ENCODE measurements around the gene ZSCAN22. TPM values are rescaled to one million over a fixed set of nuclear protein-coding genes. Genes with fewer than 3 reads are reported as not detected.
A peak's percentile ranks its signal among the peaks of the same experiment; 100 is the strongest.

ZSCAN22 gene
- total and polyA plus RNA-seq, 2 of the 13 experiments (the other 11 are each of a cell fraction or from before 2014, with no cell fraction given) = 2.5 to 3.5 TPM

DNA sequence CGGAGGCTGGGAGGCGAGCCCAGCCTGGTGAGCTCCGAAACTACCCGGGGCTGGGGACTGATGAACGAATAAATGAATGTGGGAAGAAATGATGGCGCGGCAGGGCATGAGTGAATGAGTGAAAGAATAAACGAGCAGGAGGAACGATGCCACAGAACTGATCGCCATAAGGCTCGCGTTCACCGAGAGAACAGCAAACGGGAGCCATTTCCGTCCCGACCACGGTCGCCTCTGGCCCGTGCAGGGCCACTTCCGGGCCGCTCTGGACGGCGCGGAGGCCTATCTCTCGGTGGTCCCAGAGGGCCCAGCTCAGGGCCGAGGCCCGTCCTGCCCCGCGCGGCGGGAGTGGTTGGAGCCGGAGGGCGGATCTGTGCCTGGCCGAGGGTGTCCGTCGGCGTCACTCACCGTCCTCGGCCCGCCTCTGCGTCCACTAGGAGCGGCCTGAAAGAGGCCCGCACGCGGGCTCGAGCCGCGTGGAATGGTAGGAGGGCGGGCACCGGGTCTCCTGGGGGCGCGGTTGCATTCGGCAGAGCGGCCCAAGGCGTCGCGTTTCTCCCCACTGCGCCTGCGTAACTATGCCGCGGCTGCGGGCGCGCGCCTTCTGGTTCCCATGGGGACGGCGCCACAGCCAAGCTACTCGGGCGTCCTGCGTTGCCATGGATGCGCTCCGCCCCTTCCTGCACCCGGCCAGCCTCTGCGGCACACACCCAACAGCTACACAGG lies 35.6 kb downstream of the ZSCAN22 start, which contains the start of gene ZNF497 (continued):
- TF ChIP-seq, protein P1, sequence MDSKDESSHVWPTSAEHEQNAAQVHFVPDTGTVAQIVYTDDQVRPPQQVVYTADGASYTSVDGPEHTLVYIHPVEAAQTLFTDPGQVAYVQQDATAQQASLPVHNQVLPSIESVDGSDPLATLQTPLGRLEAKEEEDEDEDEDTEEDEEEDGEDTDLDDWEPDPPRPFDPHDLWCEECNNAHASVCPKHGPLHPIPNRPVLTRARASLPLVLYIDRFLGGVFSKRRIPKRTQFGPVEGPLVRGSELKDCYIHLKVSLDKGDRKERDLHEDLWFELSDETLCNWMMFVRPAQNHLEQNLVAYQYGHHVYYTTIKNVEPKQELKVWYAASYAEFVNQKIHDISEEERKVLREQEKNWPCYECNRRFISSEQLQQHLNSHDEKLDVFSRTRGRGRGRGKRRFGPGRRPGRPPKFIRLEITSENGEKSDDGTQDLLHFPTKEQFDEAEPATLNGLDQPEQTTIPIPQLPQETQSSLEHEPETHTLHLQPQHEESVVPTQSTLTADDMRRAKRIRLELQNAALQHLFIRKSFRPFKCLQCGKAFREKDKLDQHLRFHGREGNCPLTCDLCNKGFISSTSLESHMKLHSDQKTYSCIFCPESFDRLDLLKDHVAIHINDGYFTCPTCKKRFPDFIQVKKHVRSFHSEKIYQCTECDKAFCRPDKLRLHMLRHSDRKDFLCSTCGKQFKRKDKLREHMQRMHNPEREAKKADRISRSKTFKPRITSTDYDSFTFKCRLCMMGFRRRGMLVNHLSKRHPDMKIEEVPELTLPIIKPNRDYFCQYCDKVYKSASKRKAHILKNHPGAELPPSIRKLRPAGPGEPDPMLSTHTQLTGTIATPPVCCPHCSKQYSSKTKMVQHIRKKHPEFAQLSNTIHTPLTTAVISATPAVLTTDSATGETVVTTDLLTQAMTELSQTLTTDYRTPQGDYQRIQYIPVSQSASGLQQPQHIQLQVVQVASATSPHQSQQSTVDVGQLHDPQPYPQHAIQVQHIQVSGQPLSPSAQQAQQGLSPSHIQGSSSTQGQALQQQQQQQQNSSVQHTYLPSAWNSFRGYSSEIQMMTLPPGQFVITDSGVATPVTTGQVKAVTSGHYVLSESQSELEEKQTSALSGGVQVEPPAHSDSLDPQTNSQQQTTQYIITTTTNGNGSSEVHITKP (CRISPR knock-in tag; IDR thresholded peaks at IDR 0.05; ENCODE audit: low read depth) = peak; percentile 76; the same call in 1 of the 2 replicates
- TF ChIP-seq, protein P2, sequence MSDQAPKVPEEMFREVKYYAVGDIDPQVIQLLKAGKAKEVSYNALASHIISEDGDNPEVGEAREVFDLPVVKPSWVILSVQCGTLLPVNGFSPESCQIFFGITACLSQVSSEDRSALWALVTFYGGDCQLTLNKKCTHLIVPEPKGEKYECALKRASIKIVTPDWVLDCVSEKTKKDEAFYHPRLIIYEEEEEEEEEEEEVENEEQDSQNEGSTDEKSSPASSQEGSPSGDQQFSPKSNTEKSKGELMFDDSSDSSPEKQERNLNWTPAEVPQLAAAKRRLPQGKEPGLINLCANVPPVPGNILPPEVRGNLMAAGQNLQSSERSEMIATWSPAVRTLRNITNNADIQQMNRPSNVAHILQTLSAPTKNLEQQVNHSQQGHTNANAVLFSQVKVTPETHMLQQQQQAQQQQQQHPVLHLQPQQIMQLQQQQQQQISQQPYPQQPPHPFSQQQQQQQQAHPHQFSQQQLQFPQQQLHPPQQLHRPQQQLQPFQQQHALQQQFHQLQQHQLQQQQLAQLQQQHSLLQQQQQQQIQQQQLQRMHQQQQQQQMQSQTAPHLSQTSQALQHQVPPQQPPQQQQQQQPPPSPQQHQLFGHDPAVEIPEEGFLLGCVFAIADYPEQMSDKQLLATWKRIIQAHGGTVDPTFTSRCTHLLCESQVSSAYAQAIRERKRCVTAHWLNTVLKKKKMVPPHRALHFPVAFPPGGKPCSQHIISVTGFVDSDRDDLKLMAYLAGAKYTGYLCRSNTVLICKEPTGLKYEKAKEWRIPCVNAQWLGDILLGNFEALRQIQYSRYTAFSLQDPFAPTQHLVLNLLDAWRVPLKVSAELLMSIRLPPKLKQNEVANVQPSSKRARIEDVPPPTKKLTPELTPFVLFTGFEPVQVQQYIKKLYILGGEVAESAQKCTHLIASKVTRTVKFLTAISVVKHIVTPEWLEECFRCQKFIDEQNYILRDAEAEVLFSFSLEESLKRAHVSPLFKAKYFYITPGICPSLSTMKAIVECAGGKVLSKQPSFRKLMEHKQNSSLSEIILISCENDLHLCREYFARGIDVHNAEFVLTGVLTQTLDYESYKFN (CRISPR knock-in tag; conservative IDR thresholded peaks at IDR 0.05) = 0 out of 2 replicates have a peak, but pooled peaks have one; percentile 49
- TF ChIP-seq MAF1 (CRISPR knock-in tag; IDR thresholded peaks at IDR 0.05; ENCODE audit: borderline replicate concordance) (peak; percentile 90), TBP (CRISPR knock-in tag; IDR thresholded peaks at IDR 0.05) (no peak), ATM (IDR thresholded peaks at IDR 0.05; ENCODE audit: borderline replicate concordance) (no peak), KDM1A (CRISPR knock-in tag; IDR thresholded peaks at IDR 0.05) (no peak), HNF4G (IDR thresholded peaks at IDR 0.05; ENCODE audit: borderline replicate concordance, low read depth, low read length) (peak; percentile 30; the same call in 1 of the 2 replicates), HNF4G (CRISPR knock-in tag; IDR thresholded peaks at IDR 0.05; ENCODE audit: borderline replicate concordance, low read depth) (no peak), GATAD2A (CRISPR knock-in tag; IDR thresholded peaks at IDR 0.05) (0 out of 2 replicates have a peak, but pooled peaks have one; percentile 15), KAT2B (IDR thresholded peaks at IDR 0.05; ENCODE audit: borderline replicate concordance, low read depth, low read length) (no peak)
- TF ChIP-seq, protein P3, sequence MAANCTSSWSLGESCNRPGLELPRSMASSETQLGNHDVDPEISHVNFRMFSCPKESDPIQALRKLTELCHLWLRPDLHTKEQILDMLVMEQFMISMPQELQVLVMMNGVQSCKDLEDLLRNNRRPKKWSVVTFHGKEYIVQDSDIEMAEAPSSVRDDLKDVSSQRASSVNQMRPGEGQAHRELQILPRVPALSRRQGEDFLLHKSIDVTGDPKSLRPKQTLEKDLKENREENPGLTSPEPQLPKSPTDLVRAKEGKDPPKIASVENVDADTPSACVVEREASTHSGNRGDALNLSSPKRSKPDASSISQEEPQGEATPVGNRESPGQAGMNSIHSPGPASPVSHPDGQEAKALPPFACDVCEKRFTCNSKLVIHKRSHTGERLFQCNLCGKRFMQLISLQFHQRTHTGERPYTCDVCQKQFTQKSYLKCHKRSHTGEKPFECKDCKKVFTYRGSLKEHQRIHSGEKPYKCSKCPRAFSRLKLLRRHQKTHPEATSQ (CRISPR knock-in tag; IDR thresholded peaks at IDR 0.05; ENCODE audit: borderline replicate concordance) = no peak
- TF ChIP-seq, protein P4, sequence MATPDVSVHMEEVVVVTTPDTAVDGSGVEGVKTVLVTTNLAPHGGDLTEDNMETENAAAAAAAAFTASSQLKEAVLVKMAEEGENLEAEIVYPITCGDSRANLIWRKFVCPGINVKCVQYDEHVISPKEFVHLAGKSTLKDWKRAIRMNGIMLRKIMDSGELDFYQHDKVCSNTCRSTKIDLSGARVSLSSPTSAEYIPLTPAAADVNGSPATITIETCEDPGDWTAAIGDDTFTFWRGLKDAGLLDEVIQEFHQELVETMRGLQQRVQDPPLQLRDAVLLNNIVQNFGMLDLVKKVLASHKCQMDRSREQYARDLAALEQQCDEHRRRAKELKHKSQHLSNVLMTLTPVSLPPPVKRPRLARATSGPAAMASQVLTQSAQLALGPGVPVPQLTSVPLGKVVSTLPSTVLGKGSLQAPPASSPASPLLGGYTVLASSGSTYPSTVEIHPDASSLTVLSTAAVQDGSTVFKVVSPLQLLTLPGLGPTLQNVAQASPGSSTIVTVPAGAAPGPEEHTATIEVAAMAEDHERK (CRISPR knock-in tag; IDR thresholded peaks at IDR 0.05; ENCODE audit: low read depth) = peak; percentile 52; the same call in 1 of the 2 replicates
- TF ChIP-seq, protein P5, sequence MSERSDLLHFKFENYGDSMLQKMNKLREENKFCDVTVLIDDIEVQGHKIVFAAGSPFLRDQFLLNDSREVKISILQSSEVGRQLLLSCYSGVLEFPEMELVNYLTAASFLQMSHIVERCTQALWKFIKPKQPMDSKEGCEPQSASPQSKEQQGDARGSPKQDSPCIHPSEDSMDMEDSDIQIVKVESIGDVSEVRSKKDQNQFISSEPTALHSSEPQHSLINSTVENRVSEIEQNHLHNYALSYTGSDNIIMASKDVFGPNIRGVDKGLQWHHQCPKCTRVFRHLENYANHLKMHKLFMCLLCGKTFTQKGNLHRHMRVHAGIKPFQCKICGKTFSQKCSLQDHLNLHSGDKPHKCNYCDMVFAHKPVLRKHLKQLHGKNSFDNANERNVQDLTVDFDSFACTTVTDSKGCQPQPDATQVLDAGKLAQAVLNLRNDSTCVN (CRISPR knock-in tag; IDR thresholded peaks at IDR 0.05; ENCODE audit: borderline replicate concordance) = no peak
- TF ChIP-seq, protein P6, sequence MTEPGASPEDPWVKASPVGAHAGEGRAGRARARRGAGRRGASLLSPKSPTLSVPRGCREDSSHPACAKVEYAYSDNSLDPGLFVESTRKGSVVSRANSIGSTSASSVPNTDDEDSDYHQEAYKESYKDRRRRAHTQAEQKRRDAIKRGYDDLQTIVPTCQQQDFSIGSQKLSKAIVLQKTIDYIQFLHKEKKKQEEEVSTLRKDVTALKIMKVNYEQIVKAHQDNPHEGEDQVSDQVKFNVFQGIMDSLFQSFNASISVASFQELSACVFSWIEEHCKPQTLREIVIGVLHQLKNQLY (CRISPR knock-in tag; IDR thresholded peaks at IDR 0.05) = peak; percentile 50; the same call in 1 of the 2 replicates
- TF ChIP-seq, protein P7, sequence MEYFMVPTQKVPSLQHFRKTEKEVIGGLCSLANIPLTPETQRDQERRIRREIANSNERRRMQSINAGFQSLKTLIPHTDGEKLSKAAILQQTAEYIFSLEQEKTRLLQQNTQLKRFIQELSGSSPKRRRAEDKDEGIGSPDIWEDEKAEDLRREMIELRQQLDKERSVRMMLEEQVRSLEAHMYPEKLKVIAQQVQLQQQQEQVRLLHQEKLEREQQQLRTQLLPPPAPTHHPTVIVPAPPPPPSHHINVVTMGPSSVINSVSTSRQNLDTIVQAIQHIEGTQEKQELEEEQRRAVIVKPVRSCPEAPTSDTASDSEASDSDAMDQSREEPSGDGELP (IDR thresholded peaks at IDR 0.05; ENCODE audit: borderline replicate concordance, low read depth) = peak; percentile 42; the same call in 1 of the 2 replicates
